ENCODE data around the gene SCG5. TPM values are rescaled to one million over a fixed set of nuclear protein-coding genes. Genes with fewer than 3 reads are reported as not detected.
A peak's percentile ranks its signal among the peaks of the same experiment; 100 is the strongest.

The SCG5 gene
- total and polyA plus RNA-seq, 2 donors (not counting 3 experiments of a cell fraction or from before 2014, with no cell fraction given): 3.3 to 3.9 TPM

DNA sequence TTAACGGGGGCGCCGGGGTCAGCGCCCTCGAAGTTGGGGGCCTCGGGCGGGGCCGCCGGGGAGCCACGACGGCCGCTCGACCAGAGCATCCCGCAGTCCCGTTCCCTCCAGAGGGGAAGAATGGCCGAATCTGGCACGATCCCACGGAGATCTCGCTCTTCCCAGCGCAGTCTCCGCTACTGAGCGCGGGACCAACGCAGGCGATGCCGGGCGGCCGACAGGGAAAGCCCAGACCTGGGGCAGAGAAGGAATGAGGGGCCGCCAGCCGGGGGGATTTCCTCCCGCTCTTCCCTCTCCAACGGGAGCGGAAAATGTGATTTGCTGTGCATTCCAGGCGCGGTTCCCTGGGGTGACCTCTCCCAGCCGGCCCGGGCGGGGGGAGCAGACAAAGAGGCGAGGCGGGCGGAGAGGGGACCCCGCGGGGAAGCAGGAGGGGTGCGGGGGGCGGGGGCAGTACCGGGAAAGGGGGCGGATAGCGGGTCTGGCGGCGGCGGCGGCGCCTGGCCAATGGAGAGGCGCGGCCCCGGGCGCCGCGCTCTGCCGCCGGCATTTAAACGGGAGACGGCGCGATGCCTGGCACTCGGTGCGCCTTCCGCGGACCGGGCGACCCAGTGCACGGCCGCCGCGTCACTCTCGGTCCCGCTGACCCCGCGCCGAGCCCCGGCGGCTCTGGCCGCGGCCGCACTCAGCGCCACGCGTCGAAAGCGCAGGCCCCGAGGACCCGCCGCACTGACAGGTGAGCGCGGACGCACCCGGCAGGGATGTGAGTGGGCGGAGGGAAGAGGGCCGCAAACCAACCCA lies 76.1 kb downstream of the SCG5 start, which contains the start of gene GREM1:
TSS of gene GREM1 (plus strand) at position 579 of the 801 bp plus-strand sequence. CDS start 12,687 bp downstream, outside the sequence.
- H3K9me1 ChIP-seq (replicated peaks; ENCODE audit: control insufficient read depth, extremely low read depth, insufficient read depth, low read length): no peaks in the 10 kb centered on the region
- peak within 1 kb of the TSS in 2 of 3 experiments; percentile 8 to 35 for H3K4me3 ChIP-seq (replicated peaks in 1 of 3; ENCODE audit: insufficient read depth in 1 of 3, low read depth in 1 of 3, low read length in 3 of 3)
- intact Hi-C loops (cut with micrococcal nuclease) (no loop called here), dilution Hi-C loops (cut with MboI; ENCODE audit: extremely low pct_ligation_motif_present, low sequenced_read_pairs) (no loop called here)
- peak within 1 kb of the TSS; percentile 39 for H3K4me2 ChIP-seq (ENCODE audit: insufficient read depth, low read length)
- BruUV-seq (replicated peaks): no TSS peak
- H2AFZ ChIP-seq (ENCODE audit: low read depth, low read length): peak within 1 kb of the TSS; percentile 41
- CTCF ChIA-PET: no interaction called here
- DNase-seq (ENCODE audit: low read depth, low spot score) (no peak), FAIRE-seq (no peak)
- H3K9me3 ChIP-seq (replicated peaks; ENCODE audit: control insufficient read depth, insufficient read depth, low read length): no peaks in the 10 kb centered on the region
- H3K79me2 ChIP-seq (ENCODE audit: control insufficient read depth, insufficient read depth, low read length): no peaks in the 10 kb centered on the region
- no peaks in the 10 kb centered on the region for H4K20me1 ChIP-seq (replicated peaks; ENCODE audit: control insufficient read depth, extremely low read depth, insufficient read depth, low read length)
- no peak within 1 kb of the TSS for H3K27ac ChIP-seq (ENCODE audit: insufficient read depth, low read depth, low read length)
- H3K4me1 ChIP-seq (ENCODE audit: control insufficient read depth, extremely low read depth, insufficient read depth, low read length): peaks cover 4% of the 10 kb centered on the region
- no peak for TF ChIP-seq MYC (IDR thresholded peaks at IDR 0.05; ENCODE audit: low read depth, low read length)
- peaks cover 54 to 85% of the 10 kb centered on the region in 2 experiments for H3K27me3 ChIP-seq (ENCODE audit: control insufficient read depth in 2 of 2, insufficient read depth in 2 of 2, low read length in 2 of 2)
- no peaks in the 10 kb centered on the region for H3K36me3 ChIP-seq (ENCODE audit: control insufficient read depth in 2 of 2, extremely low read depth in 1 of 2, insufficient read depth in 2 of 2, low read length in 2 of 2)
- no peak within 1 kb of the TSS for H3K9ac ChIP-seq (replicated peaks; ENCODE audit: extremely low read depth, insufficient read depth, low read length)
- POLR2A ChIA-PET: no interaction called here

DNA sequence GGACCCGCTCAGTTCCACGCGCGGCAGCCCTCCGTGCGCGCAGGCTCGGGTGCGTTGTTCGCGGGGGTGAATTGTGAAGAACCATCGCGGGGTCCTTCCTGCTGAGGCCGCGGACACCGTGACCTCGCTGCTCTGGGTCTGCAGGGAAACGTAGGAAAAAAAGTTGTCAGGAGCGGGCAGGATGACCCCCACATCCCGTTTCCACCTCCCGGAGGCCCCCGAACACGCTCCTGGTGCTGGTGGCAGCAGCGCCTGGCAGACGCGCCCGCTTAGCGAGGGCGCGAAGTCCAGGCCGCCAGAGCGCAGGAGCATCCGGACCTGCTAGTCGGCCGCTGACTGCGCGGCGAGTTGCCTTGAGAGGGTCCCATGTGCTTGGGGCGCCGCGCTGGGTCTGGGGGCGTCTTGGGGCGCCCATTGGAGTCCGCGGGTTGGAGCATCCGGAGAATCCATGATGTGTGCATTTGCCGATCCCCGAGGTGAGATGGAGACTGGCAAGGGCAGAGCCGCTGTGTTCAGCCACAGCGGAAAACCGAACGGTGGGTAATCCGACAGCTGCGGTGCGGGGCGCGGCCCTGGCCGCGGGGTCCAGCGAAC lies 76.8 kb downstream of the SCG5 start:
- Histone ChIP-seq H3K79me2 (ENCODE audit: control insufficient read depth, insufficient read depth, low read length) (no peaks in the 10 kb centered on the region), H3K36me3 (ENCODE audit: control insufficient read depth in 2 of 2, extremely low read depth in 1 of 2, insufficient read depth in 2 of 2, low read length in 2 of 2) (no peaks in the 10 kb centered on the region), H3K4me3 (replicated peaks in 1 of 3; ENCODE audit: insufficient read depth in 1 of 3, low read depth in 1 of 3, low read length in 3 of 3) (no peak overlapping the region), H3K9ac (replicated peaks; ENCODE audit: extremely low read depth, insufficient read depth, low read length) (no peak overlapping the region), H2AFZ (ENCODE audit: low read depth, low read length) (peak overlapping the region; percentile 36), H4K20me1 (replicated peaks; ENCODE audit: control insufficient read depth, extremely low read depth, insufficient read depth, low read length) (no peaks in the 10 kb centered on the region), H3K4me2 (ENCODE audit: insufficient read depth, low read length) (peak overlapping the region; percentile 39), H3K9me3 (replicated peaks; ENCODE audit: control insufficient read depth, insufficient read depth, low read length) (no peaks in the 10 kb centered on the region), H3K9me1 (replicated peaks; ENCODE audit: control insufficient read depth, extremely low read depth, insufficient read depth, low read length) (no peaks in the 10 kb centered on the region), H3K27me3 (ENCODE audit: control insufficient read depth in 2 of 2, insufficient read depth in 2 of 2, low read length in 2 of 2) (peaks cover 55 to 87% of the 10 kb centered on the region in 2 experiments), H3K4me1 (ENCODE audit: control insufficient read depth, extremely low read depth, insufficient read depth, low read length) (peaks cover 4% of the 10 kb centered on the region), H3K27ac (ENCODE audit: insufficient read depth, low read depth, low read length) (no peak overlapping the region)
- ChIA-PET CTCF (interaction anchor here (0.7 to 1.6 kb wide), 2 partner anchors 31 to 218 kb away, joined by 3 to 5 read pairs; no protein-coding TSS in a partner anchor), POLR2A (no interaction called here)
- TF ChIP-seq EZH2 (IDR thresholded peaks at IDR 0.05; ENCODE audit: borderline replicate concordance, low read depth, low read length, severe bottlenecking) (peak; percentile 98), MYC (IDR thresholded peaks at IDR 0.05; ENCODE audit: low read depth, low read length) (no peak)
- dilution Hi-C loops (cut with MboI; ENCODE audit: extremely low pct_ligation_motif_present, low sequenced_read_pairs): no loop called here
- DNase-seq (ENCODE audit: low read depth, low spot score) (peak; percentile 8), FAIRE-seq (peak; percentile 37)
- no TSS peak for BruUV-seq (replicated peaks)
- intact Hi-C loops (cut with micrococcal nuclease): no loop called here
